Fibroblast of peridontal ligament (primary cell): ENCODE results near the gene ZMIZ1.
A peak's percentile ranks its signal among the peaks of the same experiment; 100 is the strongest.

Experiments used
- DNase-seq: peaks from one replicate; pipeline ENCODE4 v3.0.0-alpha.2; 2010; ENCODE audit errors: extremely low read depth

The ZMIZ1 gene

DNA sequence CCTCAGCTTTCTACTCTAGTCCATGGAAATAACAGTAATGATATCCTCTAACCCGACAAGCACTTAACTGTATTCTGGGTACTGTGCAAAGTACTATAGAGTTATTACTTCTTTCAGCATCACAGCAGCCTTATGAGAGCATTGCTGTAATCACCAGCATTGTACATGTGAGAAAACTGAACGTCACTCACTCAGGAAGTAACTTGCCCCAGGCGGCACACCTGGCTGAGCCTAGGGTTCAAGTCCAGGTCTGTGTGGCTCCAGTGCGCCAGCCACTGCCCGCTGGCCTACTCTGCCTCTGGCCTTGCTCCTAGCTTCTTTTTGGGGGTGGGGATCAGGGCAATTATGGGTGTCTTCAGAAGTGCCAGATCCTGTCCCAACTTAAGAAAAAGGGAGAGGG lies 50.5 kb downstream of the ZMIZ1 start:
- no peak for DNase-seq

DNA sequence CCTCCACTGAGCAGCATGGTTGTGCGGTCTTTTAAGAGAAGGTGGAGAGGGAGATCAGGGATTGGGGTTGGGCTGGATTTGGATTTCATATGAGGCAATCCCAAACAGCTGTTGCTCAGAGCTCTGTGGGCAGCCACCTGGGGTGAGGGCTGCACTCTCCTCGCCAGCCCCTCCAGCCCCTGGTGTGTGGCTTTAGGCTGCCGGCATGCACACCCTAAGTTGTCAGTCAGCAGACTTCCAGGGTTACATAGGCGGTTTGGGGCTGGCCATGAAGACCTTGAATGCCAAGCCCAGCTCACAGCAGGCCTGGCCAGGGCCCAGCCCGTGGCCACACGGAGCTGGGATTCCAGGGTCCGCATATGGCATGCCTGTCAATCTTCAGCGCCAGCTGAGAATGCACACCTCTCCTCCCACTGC lies 54.8 kb downstream of the ZMIZ1 start:
- DNase-seq = no peak

DNA sequence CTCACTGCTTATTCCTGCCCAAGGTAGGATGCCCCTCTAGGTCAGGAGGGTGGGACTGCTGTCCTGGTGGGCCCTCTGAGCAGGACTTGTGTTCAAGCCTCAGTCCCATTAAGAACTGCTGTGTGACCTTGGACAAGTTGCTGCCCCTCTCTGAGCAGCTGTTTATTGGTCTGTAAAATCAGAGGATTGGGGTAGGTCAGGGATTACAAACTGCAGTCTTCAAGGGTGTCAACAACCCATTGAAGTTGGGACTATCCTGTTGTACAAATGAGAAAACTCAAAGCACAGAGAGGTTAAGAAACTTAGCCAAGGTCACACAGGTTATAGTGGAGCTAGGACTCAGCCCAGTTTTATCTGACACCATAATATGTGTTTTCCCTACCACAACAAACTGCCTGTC lies 55.3 kb downstream of the ZMIZ1 start:
- DNase-seq = no peak

DNA sequence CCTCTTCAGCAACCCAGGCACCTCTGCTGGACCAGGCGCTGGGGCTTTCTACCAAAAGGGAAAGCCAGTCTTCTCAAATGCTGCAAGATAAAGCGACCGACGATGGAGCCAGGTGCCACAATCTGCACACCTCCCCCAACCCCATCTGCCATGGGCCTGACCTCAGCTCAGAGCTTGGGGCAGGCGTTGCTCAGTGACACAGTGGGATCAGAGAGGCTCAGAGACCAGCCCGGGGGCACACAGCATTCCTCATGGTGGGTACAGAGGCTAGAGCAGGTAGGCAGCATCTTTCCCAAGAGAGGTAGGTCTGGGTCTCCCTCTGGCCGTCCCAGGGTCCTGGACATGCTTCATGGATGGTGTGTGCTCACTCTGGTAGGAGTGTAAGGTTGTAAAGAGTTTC lies 56.3 kb downstream of the ZMIZ1 start:
- no peak for DNase-seq

DNA sequence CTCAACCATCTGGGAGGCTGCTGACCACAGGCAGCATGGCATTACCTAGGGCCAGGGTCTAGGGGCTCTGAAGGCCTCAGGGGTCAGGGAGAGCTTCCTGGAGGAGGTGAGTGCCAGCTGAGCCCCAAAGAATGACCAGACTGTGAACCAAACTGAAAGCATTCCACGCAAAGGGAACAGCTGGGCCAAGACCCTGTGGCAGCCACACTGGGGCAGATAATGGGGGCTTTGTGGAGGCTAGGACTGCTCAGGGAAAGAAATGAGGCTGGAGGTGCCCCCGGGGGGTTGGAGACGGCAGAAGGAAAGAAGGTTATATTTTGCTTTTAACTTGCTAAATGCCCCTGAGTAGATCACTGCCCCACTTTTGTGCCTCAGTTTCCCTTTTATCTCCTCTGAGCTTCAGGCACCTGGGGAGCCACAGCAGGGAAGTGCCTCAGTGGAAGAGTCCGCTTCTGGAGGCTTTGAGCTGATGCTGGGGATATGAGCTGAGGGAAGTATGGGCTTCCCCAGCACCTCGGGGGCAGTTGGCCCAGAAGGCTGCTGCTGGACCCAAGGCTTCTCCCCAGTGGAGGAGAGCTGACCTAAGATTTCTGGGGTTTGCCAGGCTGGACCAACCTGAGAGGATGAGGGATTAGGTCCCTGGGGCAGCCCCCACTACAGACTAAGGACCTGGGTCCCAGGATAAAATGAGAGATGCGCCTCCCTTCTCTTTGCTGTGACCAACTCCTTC lies 57.8 kb downstream of the ZMIZ1 start:
- DNase-seq = no peak

DNA sequence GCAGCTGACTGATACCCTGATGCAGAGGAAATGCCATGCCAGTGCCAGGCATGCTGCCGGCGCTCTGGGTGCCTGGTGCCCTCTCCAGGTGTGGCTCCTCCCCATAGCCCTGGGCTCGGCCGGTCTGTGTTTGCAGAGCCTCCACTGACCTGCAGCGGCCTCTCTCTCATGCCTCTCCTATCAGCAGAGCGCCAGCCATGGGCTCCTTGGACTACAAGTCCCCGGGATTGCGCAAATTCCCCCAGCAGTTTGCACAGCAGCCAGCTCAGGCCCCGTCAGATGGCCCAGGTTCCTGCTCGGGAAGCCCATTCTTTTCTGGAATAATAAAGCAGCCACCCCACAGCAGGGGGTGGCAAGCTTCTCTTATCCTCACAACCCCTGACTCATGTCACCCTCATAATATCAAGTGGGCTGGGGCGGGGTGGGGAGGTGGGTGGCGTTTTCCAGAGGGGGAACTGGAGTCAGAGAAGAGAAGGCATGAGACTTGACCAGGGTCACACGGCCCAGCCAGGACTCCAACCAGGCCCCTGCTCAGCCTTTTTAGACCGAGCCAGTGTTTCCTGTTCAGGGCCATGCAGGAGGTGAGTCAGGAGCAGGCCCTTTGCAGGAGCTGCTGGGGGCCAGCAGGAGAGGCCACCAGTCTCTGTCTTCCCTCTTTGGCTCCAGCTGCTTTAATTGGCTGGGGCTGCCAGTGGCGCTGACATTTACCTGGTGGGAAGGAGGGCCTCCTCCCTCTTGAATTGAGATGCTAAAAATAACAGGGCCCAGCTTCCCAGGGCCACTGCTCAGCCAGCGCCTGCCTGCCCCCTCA lies 58.6 kb downstream of the ZMIZ1 start:
- peak; percentile 63 for DNase-seq

DNA sequence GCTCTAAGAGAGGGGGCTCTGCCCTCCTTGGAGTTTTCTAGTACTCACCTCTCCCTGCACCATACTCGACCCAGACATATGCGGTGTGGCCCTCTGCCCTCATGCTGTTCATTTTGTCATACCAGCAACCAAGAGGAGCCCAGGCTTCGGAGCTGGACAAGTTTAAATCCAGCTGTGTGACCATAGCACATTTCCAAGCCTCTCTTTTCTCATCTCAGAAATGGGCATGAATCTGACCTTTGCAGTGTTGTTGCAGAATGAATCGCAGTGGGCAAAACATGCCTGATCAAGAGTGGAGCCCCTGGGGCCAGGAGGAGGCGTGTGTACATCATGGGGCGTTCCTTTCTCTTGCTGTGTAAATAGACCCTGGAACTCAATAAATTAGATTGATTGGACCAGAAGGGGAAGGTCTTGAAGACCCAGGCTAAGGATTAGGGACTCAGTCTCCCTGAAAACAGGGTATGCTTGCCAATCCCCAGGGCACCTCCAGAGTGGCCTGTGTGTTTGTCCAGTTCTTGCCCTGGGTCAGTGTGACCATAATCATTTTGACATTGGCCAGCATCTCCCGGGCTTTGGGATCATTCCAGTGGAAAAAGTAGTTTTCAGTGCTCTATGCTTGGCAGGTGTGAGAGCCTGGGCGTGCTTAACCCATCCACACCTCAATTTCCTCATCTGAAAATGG lies 59.6 kb downstream of the ZMIZ1 start:
- DNase-seq = no peak

- DNase-seq = no peak
Observed at GRCh38 chr10:79128923-79129305, 60.1 kb downstream of the ZMIZ1 start.

DNA sequence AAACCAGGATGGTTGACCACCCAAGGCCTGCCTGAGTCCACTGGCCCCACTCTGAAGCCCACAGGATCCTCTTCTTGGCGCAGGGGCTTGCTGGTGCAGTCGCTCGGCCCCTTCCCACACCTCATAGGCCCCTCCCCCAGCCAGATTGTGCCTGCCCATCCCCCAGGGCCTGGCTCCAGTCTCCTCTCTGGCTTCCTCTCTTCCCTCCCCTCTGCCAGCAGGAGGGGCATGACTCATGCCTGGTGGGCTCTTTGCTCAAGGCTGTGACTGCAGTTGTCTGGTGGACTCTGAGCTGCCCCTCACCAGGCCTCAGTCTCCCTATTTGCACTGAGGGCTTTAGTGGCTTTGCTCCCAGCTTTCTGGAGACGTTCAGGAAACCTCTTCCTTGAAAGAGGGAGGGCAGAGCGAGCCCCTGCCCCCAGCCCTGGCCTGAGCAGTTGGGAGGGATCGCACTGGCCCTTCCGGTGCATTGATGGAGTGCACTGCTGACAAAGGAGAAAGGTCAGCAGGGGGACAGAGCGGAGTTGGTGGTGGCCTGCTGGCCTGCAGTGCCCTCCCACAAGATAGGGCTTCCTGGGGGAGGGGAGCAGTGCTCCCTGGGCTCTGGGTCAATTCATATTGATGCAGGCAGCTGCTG lies 60.7 kb downstream of the ZMIZ1 start:
- DNase-seq = no peak

- DNase-seq = no peak
Observed at GRCh38 chr10:79130255-79130654, 61.5 kb downstream of the ZMIZ1 start.

DNA sequence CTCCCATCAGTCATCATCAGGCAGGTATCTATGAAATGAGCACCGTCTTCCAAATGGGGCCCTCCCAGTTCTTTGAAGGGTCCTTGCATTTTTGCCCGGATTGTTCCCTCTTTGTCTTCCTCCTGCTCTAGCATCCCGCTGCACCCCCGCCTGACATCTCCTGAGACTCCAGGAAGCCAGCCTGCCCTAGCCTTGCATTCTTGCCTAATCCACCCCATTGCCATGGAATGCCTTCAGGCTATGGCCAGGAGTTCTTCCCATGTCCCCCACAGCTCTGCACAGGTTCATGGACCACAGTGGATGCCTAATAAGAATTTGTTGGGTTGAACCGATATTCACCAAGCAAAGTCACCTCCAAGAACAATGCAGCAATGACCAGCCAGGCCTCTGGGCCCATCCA lies 62.1 kb downstream of the ZMIZ1 start:
- DNase-seq = no peak

DNA sequence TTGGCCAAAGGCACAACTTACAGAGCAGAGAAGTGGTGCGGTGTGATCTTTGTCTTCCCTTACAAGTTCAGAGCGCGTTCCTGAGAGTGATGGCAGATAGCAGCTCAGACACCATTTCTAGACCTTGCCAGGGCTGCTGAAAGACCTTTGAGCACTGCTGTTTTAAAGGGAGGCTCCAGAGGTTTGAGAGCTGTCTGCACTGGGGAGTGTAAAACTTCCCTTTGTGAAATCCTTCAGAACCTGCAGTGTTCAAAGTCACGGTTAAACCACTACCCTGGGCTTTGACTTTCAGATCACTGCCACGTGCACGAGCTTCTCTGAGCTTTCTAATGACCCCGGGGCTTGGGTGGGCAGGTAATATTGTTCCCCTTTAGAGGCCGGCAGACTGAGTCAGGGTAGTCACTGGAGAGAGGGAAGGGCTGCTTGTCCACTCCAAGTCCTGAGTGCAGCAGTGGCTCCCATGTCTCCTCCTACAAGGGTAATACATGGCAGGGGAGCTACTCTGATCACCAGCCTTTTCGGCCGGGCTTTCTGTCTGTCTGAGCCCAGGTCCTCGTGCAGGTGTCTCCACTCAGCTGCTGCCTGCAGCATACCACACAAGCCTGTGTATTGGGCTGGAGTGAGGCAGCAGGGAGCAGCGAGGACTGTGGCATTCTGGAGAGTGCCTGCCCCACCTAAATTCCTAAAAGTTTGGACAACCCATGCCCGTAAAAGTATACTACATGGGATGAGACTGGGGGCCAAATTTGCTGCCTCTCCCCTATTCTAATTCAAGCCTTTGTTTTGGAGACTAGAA lies 63.3 kb downstream of the ZMIZ1 start:
- no peak for DNase-seq

GRCh38 chr10:79132681-79133381 lies 64.1 kb downstream of the ZMIZ1 start:
- no peak for DNase-seq

DNA sequence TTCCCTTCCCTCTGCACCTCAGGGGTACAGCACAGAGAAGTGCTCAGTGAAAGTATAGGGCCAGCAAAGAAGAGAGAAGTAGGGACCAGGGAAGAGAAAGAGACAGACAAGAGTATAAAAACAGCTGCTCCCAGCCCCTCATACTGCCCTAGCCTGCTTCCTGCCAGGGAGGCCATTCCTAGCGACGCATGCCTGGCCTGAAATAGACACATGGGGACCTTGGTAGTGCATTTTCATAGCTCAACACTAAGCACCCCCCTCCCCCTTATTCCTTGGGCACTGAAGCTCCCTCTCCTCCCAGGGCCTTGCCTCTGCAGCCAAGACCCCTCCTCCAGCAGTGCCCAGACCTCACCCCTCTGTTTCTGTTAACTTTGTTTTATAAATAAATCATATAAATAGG lies 64.7 kb downstream of the ZMIZ1 start:
- no peak for DNase-seq

- DNase-seq = no peak
Observed at GRCh38 chr10:79135790-79136189, 67.0 kb downstream of the ZMIZ1 start.

- DNase-seq = peak; percentile 35
Observed at GRCh38 chr10:79136236-79137005, 67.7 kb downstream of the ZMIZ1 start.

GRCh38 chr10:79137300-79137756 lies 68.6 kb downstream of the ZMIZ1 start:
- DNase-seq = no peak

GRCh38 chr10:79137826-79138225 lies 69.1 kb downstream of the ZMIZ1 start:
- DNase-seq = no peak

DNA sequence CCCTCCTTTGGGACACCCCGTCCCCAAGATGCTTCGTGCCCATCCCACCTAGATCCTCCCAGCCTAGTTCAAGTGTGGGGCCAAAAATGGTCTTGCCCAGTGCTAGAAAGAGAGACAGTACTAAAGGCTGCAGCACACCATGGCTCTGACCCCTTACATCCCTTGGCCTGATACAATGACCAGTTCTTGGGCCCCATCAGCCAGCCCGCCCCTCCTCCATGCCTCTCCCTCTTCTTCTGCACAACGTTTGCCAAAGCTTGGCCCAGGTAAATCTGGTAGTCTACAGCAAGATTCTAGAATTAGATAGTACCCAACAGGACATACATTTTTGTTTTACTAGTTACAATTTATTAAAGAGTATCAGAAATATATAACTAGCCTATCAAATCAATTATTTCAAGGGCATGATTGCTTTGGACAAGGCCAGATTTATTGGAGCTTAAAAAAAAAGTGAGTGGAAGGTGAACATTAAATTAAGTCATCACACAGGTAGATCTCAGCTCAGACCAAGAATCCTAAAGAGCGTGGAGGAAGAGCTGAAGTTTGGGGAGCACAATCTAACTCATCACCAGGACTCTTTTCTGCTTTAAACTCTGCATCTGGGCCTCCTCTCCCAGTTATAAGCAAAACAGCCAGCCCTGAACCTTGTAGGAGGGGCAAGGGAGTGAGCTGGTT lies 69.8 kb downstream of the ZMIZ1 start:
- no peak for DNase-seq
